NCI-H226 (cell line): ENCODE data around the gene FIBIN.
"Not testable (repeated sequence)": the region's sequence is repeated elsewhere in the genome, so short reads cannot be mapped to it uniquely, and the experiment has no call there.

Experiments
- DNase-seq: peaks from one replicate; pipeline ENCODE4 v3.0.0-alpha.2; 2015

The FIBIN gene

GRCh38 chr11:26983645-26984044 is 10.3 kb upstream of the FIBIN start:
- no peak for DNase-seq

- DNase-seq = no peak
These were observed 8.4 kb upstream of the FIBIN start for GRCh38 chr11:26985470-26985869.

- DNase-seq = no peak
These were observed 8.0 kb upstream of the FIBIN start for GRCh38 chr11:26985943-26986342.

GRCh38 chr11:26987272-26987671 is 6.6 kb upstream of the FIBIN start:
- no peak for DNase-seq

- no peak for DNase-seq
These were observed 6.2 kb upstream of the FIBIN start for GRCh38 chr11:26987731-26988130.

GRCh38 chr11:26992031-26992541 is 1.8 kb upstream of the FIBIN start:
- no peak for DNase-seq

- DNase-seq = no peak
These were observed 751 bp downstream of the FIBIN start for GRCh38 chr11:26994631-26995095.

GRCh38 chr11:26995701-26996460 is 2.0 kb downstream of the FIBIN start:
- no peak for DNase-seq

- no peak for DNase-seq
These were observed 3.5 kb downstream of the FIBIN start for GRCh38 chr11:26997378-26997777.

GRCh38 chr11:27001136-27001730 is 7.3 kb downstream of the FIBIN start:
- not testable (repeated sequence) for DNase-seq

- DNase-seq = no peak
These were observed 8.5 kb downstream of the FIBIN start for GRCh38 chr11:27002431-27002830.

GRCh38 chr11:27002838-27003237 is 8.9 kb downstream of the FIBIN start:
- no peak for DNase-seq

- DNase-seq = no peak
These were observed 10.2 kb downstream of the FIBIN start for GRCh38 chr11:27004103-27004502.

GRCh38 chr11:27008811-27009535 is 15.1 kb downstream of the FIBIN start:
- no peak for DNase-seq

GRCh38 chr11:27011560-27012233 is 17.8 kb downstream of the FIBIN start:
- no peak for DNase-seq

GRCh38 chr11:27012234-27012921 is 18.5 kb downstream of the FIBIN start:
- DNase-seq = no peak

GRCh38 chr11:27013781-27014361 is 20.0 kb downstream of the FIBIN start:
- no peak for DNase-seq

- no peak for DNase-seq
These were observed 25.1 kb downstream of the FIBIN start for GRCh38 chr11:27018902-27019529.

GRCh38 chr11:27020751-27021150 is 26.8 kb downstream of the FIBIN start:
- no peak for DNase-seq

- no peak for DNase-seq
These were observed 28.8 kb downstream of the FIBIN start for GRCh38 chr11:27022659-27023251.

GRCh38 chr11:27024865-27025264 is 31.0 kb downstream of the FIBIN start:
- DNase-seq = no peak
